Testis (tissue), 2 donors: ENCODE results near the gene COL25A1.

ENCODE experiments used
- POLR2A ChIP-seq: fragments of 450-650 bp; IDR thresholded peaks from one replicate; pipeline ENCODE4 v1.6.1; 2017; ENCODE audit warnings: antibody characterized with exemption, mild to moderate bottlenecking, moderate library complexity
- TF ChIP-seq, protein P1 (sequence below), 3 experiments: fragments of 450-650 bp in 2 of 3; fragments of 200-600 bp in 1 of 3; sonication (generic) in 1 of 3; IDR thresholded peaks; one replicate each; pipeline ENCODE4 v1.5.1; 2016 to 2019; ENCODE audit warnings: antibody characterized with exemption in 3 of 3, mild to moderate bottlenecking in 2 of 3, moderate library complexity in 1 of 3

DNA sequence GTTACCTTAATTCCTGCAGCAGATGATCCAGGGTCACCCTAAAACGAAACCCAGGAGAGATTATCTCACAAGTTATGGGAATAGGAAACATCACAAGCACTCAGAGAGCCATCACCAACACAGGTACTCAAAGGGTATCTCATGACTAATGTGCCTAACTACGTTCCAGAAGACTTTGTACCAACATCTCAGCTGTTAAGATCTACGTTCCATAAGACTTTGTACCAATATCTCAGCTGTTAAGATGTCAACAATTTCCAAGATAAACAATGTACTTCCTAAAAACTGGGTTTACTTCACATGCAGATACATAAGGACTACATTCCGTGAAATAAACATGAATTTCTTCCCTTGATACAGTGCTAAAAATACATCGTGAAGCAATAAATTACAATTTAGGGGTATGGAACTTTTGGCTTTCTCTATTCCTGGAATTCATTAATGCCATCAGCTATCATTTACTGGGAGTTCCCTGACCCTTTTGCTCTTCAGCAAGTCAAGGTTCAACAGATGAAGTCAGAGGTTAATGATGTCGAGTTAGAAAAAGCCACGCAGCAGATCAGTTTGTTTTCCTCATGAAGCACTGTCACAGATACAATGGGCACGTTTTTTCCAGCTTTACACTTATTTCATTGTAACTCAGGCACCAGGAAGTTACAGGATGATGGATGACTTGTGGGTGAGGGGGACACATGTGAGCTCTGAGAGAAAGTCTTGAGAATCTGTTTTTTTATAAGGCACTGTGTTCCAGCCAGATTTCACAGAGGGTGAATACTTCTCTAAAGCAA is 412.6 kb downstream of the COL25A1 start:
- TF ChIP-seq POLR2A: no peak
- TF ChIP-seq, protein P1, sequence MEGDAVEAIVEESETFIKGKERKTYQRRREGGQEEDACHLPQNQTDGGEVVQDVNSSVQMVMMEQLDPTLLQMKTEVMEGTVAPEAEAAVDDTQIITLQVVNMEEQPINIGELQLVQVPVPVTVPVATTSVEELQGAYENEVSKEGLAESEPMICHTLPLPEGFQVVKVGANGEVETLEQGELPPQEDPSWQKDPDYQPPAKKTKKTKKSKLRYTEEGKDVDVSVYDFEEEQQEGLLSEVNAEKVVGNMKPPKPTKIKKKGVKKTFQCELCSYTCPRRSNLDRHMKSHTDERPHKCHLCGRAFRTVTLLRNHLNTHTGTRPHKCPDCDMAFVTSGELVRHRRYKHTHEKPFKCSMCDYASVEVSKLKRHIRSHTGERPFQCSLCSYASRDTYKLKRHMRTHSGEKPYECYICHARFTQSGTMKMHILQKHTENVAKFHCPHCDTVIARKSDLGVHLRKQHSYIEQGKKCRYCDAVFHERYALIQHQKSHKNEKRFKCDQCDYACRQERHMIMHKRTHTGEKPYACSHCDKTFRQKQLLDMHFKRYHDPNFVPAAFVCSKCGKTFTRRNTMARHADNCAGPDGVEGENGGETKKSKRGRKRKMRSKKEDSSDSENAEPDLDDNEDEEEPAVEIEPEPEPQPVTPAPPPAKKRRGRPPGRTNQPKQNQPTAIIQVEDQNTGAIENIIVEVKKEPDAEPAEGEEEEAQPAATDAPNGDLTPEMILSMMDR (IDR thresholded peaks at IDR 0.05): no peak
